ENCODE measurements around the gene INAFM2. TPM values are rescaled to one million over a fixed set of nuclear protein-coding genes. Genes with fewer than 3 reads are reported as not detected.

Gene INAFM2
- total and polyA plus RNA-seq, 10 of the 15 experiments (the other 5 are each of a cell fraction or from before 2014, with no cell fraction given): 0.75 to 8.1 (median 3.9) TPM

DNA sequence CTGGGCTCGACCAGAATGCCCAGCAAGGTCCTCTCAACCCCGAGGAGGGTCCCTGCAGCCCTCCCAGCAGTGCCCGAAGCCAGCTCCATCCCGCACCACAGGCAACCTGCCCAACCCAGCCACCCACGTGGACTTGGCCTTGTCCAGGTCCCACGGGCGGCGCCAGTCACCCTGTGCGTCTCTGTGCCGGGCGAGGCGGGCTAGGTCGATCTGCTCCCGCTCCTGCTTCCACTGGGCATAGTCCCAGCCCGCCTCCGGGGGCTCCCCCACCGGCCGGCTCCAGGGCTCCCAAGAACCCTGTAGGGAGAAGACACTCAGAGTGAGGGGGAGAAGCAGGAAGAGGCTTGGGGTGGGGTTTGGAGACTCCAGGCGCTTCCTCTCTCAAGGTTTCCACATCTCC, 14.1 kb downstream of the INAFM2 start:
- CTCF ChIA-PET: interaction anchor here (0.5 to 13.7 kb wide), 43 partner anchors 10 to 550 kb away, joined by 3 to 336 read pairs (median 4); partner anchors contain the start of genes BAHD1, INAFM2, KNSTRN and PAK6
- Histone ChIP-seq H3K4me3 (no peak overlapping the region), H3K36me3 (ENCODE audit: control insufficient read depth in 2 of 2, insufficient read depth in 2 of 2, low read length in 1 of 2) (no peaks in the 10 kb centered on the region), H3K27ac (ENCODE audit: control insufficient read depth, insufficient read depth) (no peak overlapping the region), H3K9ac (ENCODE audit: control insufficient read depth, insufficient read depth, low read length) (no peak overlapping the region), H3K27me3 (replicated peaks in 1 of 2; ENCODE audit: control insufficient read depth in 2 of 2, insufficient read depth in 2 of 2, low read length in 1 of 2) (no peaks in the 10 kb centered on the region; a peak in 1 of 4 replicates), H3K9me3 (replicated peaks; ENCODE audit: control insufficient read depth, insufficient read depth, low read length) (no peaks in the 10 kb centered on the region), H3K79me2 (ENCODE audit: control insufficient read depth, insufficient read depth, low read length) (no peaks in the 10 kb centered on the region), H3K4me2 (ENCODE audit: control insufficient read depth, insufficient read depth) (no peak overlapping the region; the same call in 1 of the 2 replicates), H3K4me1 (ENCODE audit: control insufficient read depth, insufficient read depth, low read length) (peaks cover 9% of the 10 kb centered on the region), H2AFZ (ENCODE audit: control insufficient read depth, low read depth, low read length) (no peak overlapping the region), H4K20me1 (ENCODE audit: control insufficient read depth, insufficient read depth) (no peaks in the 10 kb centered on the region)
- SMC1A ChIA-PET (ENCODE audit: uncharacterized antibody, unreplicated experiment): interaction anchor here (1.2 to 4.6 kb wide), 7 partner anchors 10 to 231 kb away, joined by 3 to 58 read pairs (median 11); partner anchors contain the start of genes INAFM2 and PLCB2
- DNase-seq (ENCODE audit: low read depth, low spot score): no peak
- no peak for ATAC-seq
- in situ Hi-C loops (cut with MboI): no loop called here
- POLR2A ChIA-PET: interaction anchor here (1.2 kb wide), 1 partner anchor 18 kb away, joined by 4 read pairs; no protein-coding TSS in a partner anchor
- FAIRE-seq: no peak
- no TSS peak for BruUV-seq (replicated peaks)
- intact Hi-C loops (cut with micrococcal nuclease; ENCODE audit: unreplicated experiment): no loop called here
- RAD21 ChIA-PET (ENCODE audit: unreplicated experiment): interaction anchor here (0.8 to 4.7 kb wide), 20 partner anchors 9 to 298 kb away, joined by 3 to 93 read pairs (median 4); partner anchors contain the start of genes INAFM2 and IVD
- 58% methylated on average over 19 of the region's 19 CpGs for WGBS (ENCODE audit: insufficient coverage, insufficient replicate concordance, low lambda C conversion rate, missing lambda C conversion rate)
- TF ChIP-seq CEBPB (IDR thresholded peaks at IDR 0.05; ENCODE audit: borderline replicate concordance in 1 of 2, low read depth in 2 of 2, low read length in 2 of 2) (no peak), IKZF2 (IDR thresholded peaks at IDR 0.05) (no peak), SMAD5 (IDR thresholded peaks at IDR 0.05; ENCODE audit: low read depth) (no peak), TCF3 (IDR thresholded peaks at IDR 0.05; ENCODE audit: borderline replicate concordance, insufficient read depth, low read depth, low read length) (no peak), EP300 (IDR thresholded peaks at IDR 0.05; ENCODE audit: borderline replicate concordance in 1 of 2, control insufficient read depth in 1 of 2, low read depth in 2 of 2, low read length in 2 of 2) (no peak), SIX5 (IDR thresholded peaks at IDR 0.05; ENCODE audit: low read depth, low read length, severe bottlenecking) (no peak), RB1 (IDR thresholded peaks at IDR 0.05; ENCODE audit: borderline replicate concordance) (no peak), TARDBP (IDR thresholded peaks at IDR 0.05; ENCODE audit: borderline replicate concordance) (no peak), GABPA (IDR thresholded peaks at IDR 0.05; ENCODE audit: low read depth) (no peak), DPF2 (IDR thresholded peaks at IDR 0.05) (no peak), CBX3 (IDR thresholded peaks at IDR 0.05; ENCODE audit: borderline replicate concordance, low read depth) (no peak)
- TF ChIP-seq, protein P1, sequence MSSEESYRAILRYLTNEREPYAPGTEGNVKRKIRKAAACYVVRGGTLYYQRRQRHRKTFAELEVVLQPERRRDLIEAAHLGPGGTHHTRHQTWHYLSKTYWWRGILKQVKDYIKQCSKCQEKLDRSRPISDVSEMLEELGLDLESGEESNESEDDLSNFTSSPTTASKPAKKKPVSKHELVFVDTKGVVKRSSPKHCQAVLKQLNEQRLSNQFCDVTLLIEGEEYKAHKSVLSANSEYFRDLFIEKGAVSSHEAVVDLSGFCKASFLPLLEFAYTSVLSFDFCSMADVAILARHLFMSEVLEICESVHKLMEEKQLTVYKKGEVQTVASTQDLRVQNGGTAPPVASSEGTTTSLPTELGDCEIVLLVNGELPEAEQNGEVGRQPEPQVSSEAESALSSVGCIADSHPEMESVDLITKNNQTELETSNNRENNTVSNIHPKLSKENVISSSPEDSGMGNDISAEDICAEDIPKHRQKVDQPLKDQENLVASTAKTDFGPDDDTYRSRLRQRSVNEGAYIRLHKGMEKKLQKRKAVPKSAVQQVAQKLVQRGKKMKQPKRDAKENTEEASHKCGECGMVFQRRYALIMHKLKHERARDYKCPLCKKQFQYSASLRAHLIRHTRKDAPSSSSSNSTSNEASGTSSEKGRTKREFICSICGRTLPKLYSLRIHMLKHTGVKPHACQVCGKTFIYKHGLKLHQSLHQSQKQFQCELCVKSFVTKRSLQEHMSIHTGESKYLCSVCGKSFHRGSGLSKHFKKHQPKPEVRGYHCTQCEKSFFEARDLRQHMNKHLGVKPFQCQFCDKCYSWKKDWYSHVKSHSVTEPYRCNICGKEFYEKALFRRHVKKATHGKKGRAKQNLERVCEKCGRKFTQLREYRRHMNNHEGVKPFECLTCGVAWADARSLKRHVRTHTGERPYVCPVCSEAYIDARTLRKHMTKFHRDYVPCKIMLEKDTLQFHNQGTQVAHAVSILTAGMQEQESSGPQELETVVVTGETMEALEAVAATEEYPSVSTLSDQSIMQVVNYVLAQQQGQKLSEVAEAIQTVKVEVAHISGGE (CRISPR knock-in tag; IDR thresholded peaks at IDR 0.05): no peak
- TF ChIP-seq, protein P2, sequence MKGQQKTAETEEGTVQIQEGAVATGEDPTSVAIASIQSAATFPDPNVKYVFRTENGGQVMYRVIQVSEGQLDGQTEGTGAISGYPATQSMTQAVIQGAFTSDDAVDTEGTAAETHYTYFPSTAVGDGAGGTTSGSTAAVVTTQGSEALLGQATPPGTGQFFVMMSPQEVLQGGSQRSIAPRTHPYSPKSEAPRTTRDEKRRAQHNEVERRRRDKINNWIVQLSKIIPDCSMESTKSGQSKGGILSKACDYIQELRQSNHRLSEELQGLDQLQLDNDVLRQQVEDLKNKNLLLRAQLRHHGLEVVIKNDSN (IDR thresholded peaks at IDR 0.05; ENCODE audit: borderline replicate concordance, extremely low read length, insufficient read depth, low read depth, low read length): no peak
